ENCODE results near the gene TPSD1. TPM values are rescaled to one million over a fixed set of nuclear protein-coding genes. Genes with fewer than 3 reads are reported as not detected.

Gene TPSD1
- total RNA-seq, 6 experiments from 2014 or later = not detected

DNA sequence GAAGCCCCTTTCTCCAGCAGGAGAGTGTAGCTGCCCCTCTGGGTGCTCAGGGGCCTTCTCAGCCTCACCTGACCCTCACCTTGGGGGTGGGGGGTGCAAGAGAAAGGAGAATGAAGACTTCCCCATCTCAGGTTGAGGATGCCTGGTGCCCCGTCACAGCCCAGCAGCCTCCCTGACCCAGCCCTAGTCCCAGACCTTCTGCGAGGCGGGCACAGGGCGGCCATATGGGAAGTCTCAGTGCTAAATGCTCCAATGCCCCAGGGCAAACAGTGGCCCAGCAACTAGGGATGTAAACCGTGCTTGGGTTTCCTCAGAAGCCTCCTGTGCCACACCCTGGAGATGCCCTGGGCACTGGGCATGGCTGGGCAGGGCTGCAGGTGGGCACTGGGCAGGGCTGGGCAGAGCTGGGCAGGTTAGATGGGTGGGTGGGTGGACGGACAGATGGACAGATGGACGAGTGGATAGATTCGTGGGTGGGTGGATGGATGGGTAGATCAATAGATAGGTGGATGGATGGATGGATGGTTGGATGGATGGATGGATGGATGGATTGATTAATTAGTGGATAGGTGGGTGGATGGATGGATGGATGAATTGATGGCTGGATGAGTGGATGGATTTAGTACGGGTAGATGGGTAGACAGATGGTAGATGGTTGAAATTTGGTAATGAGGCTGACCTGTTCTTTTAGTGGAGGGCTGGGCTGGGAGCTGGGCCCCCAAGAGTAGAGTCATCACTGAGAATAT is 16.8 kb downstream of the TPSD1 start:
- H3K4me3 Mint-ChIP-seq = no peak overlapping the region

DNA sequence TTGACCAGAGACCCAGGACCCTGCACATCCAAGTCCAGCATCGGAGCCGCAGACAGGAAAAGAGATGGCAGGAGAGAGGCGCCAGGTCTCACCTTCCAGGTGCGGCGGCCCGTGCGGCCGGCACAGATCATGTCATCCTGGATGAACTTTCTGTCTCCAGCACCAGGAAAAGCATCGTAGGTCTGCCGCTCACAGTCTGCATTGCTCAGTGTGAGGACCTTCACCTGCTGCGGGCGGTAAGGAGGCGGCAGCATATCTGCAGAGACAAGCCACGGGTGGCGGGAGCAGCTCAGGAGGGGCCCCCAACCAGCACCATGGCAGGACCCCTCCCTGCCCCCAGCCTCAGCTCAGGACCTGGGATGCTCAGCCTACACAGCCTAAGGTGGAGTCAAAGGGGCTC is 17.9 kb downstream of the TPSD1 start:
- no peak for TF ChIP-seq CTCF (IDR thresholded peaks at IDR 0.05)
- H3K36me3 Mint-ChIP-seq (ENCODE audit: low read depth) = no peaks in the 10 kb centered on the region

More for the DNA sequence above, 16.8 kb downstream of the TPSD1 start:
- Mint-ChIP-seq H3K4me1 (ENCODE audit: low read depth) (no peaks in the 10 kb centered on the region), H3K27ac (no peak overlapping the region), H3K9me3 (no peaks in the 10 kb centered on the region), H3K27me3 (ENCODE audit: insufficient read depth) (peaks cover 15% of the 10 kb centered on the region), H3K36me3 (ENCODE audit: low read depth) (no peaks in the 10 kb centered on the region)
- no peak for TF ChIP-seq CTCF (IDR thresholded peaks at IDR 0.05)
- no peak for DNase-seq

DNA sequence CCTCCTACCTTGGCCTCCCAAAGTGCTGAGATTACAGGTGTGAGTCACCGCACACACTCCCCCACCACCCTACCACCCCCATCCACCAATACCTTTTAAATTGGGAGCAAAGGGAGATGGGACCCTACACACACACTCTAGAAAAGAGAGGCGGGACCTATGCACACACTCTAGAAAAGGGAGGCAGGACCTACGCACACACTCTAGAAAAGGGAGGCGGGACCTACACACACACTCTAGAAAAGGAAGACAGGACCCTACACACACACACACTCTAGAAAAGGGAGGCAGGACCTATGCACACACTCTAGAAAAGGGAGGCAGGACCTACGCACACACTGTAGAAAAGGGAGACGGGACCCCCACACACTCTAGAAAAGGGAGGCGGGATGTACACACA is 18.9 kb downstream of the TPSD1 start:
- Mint-ChIP-seq H3K4me3 (no peak overlapping the region), H3K4me1 (ENCODE audit: low read depth) (no peaks in the 10 kb centered on the region), H3K27me3 (ENCODE audit: insufficient read depth) (peaks cover 21% of the 10 kb centered on the region), H3K9me3 (no peaks in the 10 kb centered on the region), H3K27ac (no peak overlapping the region), H3K36me3 (ENCODE audit: low read depth) (no peaks in the 10 kb centered on the region)
- no peak for TF ChIP-seq CTCF (IDR thresholded peaks at IDR 0.05)
- DNase-seq = no peak

More for the DNA sequence above, 17.9 kb downstream of the TPSD1 start:
- no peaks in the 10 kb centered on the region for H3K9me3 Mint-ChIP-seq
- no peak overlapping the region for H3K27ac Mint-ChIP-seq
- peaks cover 22% of the 10 kb centered on the region for H3K27me3 Mint-ChIP-seq (ENCODE audit: insufficient read depth)
- H3K4me3 Mint-ChIP-seq = no peak overlapping the region
- no peaks in the 10 kb centered on the region for H3K4me1 Mint-ChIP-seq (ENCODE audit: low read depth)
- no peak for DNase-seq

DNA sequence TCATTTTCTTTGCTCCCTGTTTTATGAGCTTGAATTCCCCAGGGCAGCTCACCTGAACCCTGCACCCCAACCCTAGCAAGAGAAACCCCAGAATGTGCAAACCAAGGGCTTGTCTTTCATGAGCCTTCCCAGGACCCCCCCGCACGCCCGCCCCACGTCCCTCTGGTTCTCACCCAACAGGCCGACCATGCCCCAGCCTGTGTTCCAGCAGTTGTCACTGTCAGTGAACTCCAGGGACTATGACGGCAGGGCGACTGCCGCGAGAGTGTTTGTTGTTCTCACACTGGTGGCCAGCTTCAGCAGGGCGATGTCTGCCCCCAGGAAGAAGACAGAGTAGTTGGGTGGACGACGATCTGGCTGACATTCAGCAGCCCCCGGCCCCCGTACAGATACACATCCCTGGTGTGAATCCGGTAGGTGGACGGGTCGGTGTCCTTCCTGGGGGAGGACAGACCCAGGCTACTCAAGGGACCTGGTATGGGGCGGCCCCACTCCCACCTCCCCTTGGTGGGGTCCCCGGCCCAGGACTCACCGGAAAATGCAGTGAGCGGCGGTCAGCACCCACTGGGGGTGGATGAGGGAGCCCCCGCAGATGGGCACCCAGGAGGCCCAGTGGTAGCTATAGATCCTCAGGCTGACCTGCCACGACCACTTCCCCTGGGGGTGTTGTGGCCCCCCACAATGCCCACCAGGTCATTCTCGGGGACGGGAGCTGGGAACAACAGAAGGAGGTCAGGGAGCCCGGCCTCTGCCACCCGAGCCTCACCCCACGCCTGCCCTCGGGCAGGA is 20.1 kb downstream of the TPSD1 start:
- peaks cover 19% of the 10 kb centered on the region for H3K27me3 Mint-ChIP-seq (ENCODE audit: insufficient read depth)
- no peak overlapping the region for H3K4me3 Mint-ChIP-seq
- H3K27ac Mint-ChIP-seq = no peak overlapping the region
- no peaks in the 10 kb centered on the region for H3K36me3 Mint-ChIP-seq (ENCODE audit: low read depth)
- H3K9me3 Mint-ChIP-seq = no peaks in the 10 kb centered on the region
- no peak for TF ChIP-seq CTCF (IDR thresholded peaks at IDR 0.05)
- H3K4me1 Mint-ChIP-seq (ENCODE audit: low read depth) = no peaks in the 10 kb centered on the region
- no peak for DNase-seq

DNA sequence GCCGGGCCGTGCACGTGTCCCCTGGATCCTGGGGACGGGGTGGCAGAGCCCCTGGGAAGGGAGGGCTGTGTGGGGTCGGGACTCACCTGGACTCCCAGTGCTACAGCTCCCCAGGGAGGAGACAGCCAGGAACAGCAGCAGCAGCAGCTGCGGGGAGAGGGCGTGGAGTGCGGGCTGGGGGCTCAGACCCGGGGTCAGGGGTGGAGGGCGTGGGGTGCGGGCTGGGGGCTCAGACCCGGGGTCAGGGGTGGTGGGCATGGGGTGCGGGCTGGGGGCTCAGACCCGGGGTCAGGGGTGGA is 20.7 kb downstream of the TPSD1 start:
- H3K27ac Mint-ChIP-seq = no peak overlapping the region
- H3K4me3 Mint-ChIP-seq = no peak overlapping the region
- no peaks in the 10 kb centered on the region for H3K4me1 Mint-ChIP-seq (ENCODE audit: low read depth)
- H3K9me3 Mint-ChIP-seq = no peaks in the 10 kb centered on the region
- H3K36me3 Mint-ChIP-seq (ENCODE audit: low read depth) = no peaks in the 10 kb centered on the region
- no peak for TF ChIP-seq CTCF (IDR thresholded peaks at IDR 0.05)
- DNase-seq = no peak
- H3K27me3 Mint-ChIP-seq (ENCODE audit: insufficient read depth) = peaks cover 19% of the 10 kb centered on the region
